Right lobe of liver (tissue), 4 donors: ENCODE results near the gene GABRR2.

ENCODE experiments used
- CTCF ChIP-seq, 4 donors: fragments of 200-600 bp in 3 of 4; fragments of 450-650 bp in 1 of 4; IDR thresholded peaks; one replicate each; pipeline versions ENCODE4 v1.5.1 to v1.8.0; 2016 to 2022; ENCODE audit warnings: antibody characterized with exemption in 4 of 4, mild to moderate bottlenecking in 2 of 4
- POLR2A ChIP-seq: fragments of 450-650 bp; IDR thresholded peaks from one replicate; pipeline ENCODE4 v1.6.1; 2017; ENCODE audit warnings: antibody characterized with exemption, mild to moderate bottlenecking
- donor health status: DM: no; HTN: no; CAD: no.
- donor health status: DM: no; HTN: no; CAD: no.
- donor health status: DM: no; HTN: yes; CAD: no.

- TF ChIP-seq CTCF (IDR thresholded peaks at IDR 0.05), result no peak
- no peak for TF ChIP-seq POLR2A
Observed at GRCh38 chr6:89284963-89285735, 29.9 kb downstream of the GABRR2 start.
